Fibroblast of villous mesenchyme (primary cell): ENCODE results near the gene ABCA9. TPM values are rescaled to one million over a fixed set of nuclear protein-coding genes. Genes with fewer than 3 reads are reported as not detected.

Experiments used
- DNase-seq: peaks from one replicate; pipeline ENCODE4 v3.0.0-alpha.2; 2010; ENCODE audit warnings: low read depth
- H3K4me3 ChIP-seq: 2 replicates; pipeline ENCODE4 v1.5.1; 2011; ENCODE audit warnings: low read depth, mild to moderate bottlenecking, low read length
- total RNA-seq: library from RNA; depleted of rRNA; stranded (reverse); fragments of >200 nt; gene quantifications from 2 replicates; pipeline ENCODE4 v1.2.3, GENCODE V29; 2012
- TF ChIP-seq, protein P1 (sequence below): IDR thresholded peaks from 2 replicates; pipeline ENCODE4 v1.5.1; 2012; ENCODE audit warnings: low read depth, mild to moderate bottlenecking, low read length; ENCODE audit not compliant: insufficient read depth

ABCA9 gene
- total RNA-seq, 1 donor: 2.2 TPM

DNA sequence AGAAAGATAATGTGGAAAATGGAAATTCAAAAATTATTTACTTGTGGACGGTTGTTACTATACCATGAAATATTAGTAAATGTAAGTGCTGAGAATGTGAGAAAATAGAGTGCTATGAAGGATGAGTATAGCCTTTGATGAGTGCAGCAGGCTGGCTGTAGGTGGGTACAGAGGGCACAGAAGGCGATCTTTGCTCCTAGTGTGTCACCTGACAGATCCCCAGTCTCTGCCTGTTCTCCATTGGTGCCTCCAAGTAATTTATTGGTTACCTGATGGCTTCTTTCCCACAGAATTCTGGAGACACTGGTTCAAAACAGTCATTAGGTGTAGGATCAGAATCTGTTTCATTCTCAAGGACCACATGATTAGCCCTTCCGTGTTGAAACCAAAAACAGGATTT is 28.9 kb downstream of the ABCA9 start:
- DNase-seq: no peak
- TF ChIP-seq, protein P1, sequence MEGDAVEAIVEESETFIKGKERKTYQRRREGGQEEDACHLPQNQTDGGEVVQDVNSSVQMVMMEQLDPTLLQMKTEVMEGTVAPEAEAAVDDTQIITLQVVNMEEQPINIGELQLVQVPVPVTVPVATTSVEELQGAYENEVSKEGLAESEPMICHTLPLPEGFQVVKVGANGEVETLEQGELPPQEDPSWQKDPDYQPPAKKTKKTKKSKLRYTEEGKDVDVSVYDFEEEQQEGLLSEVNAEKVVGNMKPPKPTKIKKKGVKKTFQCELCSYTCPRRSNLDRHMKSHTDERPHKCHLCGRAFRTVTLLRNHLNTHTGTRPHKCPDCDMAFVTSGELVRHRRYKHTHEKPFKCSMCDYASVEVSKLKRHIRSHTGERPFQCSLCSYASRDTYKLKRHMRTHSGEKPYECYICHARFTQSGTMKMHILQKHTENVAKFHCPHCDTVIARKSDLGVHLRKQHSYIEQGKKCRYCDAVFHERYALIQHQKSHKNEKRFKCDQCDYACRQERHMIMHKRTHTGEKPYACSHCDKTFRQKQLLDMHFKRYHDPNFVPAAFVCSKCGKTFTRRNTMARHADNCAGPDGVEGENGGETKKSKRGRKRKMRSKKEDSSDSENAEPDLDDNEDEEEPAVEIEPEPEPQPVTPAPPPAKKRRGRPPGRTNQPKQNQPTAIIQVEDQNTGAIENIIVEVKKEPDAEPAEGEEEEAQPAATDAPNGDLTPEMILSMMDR: no peak
- H3K4me3 ChIP-seq: no peak overlapping the region

DNA sequence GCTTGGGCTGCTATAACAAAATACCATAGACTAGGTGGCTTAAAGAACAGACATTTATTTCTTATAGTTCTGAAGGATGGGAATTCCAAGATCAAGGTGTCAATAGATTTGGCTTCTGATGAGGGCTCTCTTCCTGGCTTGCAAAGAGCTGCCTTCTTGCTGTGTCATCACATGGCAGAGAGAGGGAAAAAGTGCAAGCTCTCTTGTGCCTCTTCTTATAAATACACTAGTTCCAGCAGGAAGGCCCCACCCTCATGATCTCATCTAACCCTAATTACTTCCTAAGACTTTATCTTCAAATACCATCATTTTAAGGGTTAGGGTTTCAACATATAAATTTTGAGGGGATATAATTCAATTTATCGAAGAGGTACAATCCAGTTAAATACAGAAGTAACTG is 30.6 kb downstream of the ABCA9 start:
- H3K4me3 ChIP-seq: no peak overlapping the region
- no peak for DNase-seq
- TF ChIP-seq, protein P1: no peak

DNA sequence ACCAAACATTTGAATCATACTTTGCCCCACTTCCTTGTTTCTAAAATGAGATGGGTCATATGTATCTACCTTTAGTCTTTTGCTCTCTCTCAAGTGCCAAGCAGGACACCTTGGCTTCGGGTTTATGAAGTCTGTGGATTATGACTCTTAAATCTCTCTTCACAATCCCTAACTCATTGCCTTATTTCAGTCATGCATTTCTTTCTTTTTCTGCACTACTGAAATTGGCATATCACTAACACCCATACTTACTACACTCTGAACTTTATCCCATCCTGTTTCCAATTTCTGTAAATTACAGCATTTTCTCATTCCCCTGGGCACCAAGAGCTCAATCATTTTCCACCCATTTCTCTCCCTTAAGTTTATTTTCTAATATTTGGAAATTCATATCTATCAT is 42.0 kb downstream of the ABCA9 start:
- no peak for DNase-seq
- H3K4me3 ChIP-seq: no peak overlapping the region
- TF ChIP-seq, protein P1: no peak

DNA sequence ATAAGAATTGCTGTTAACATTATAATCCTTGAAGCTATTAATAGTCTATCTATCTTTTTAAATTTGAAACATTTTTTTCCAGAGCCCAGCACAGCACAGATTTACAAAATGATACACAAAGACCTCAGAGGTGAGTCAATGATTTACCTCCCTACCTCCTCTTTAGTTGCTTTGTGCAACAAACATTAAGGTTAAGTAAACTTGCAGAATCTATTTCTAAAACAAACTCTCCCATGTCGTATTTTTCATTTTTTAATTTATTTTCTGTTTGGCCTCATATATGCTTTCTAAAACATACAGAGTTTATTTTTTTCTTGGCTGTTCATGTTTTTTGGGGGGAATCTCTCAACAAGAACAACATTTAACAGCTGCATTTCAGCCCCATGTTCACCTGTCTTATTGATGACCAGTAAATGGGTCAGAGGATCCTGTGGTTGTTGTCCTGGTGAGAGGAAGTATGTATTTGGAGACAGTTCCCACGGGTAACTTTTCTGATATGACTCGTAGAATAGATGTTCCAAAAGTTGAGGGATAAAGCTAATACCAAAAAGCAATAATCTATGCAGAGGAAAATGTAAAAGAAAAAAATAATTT is 42.6 kb downstream of the ABCA9 start:
- TF ChIP-seq, protein P1: no peak
- H3K4me3 ChIP-seq: no peak overlapping the region
- peak; percentile 21 for DNase-seq

DNA sequence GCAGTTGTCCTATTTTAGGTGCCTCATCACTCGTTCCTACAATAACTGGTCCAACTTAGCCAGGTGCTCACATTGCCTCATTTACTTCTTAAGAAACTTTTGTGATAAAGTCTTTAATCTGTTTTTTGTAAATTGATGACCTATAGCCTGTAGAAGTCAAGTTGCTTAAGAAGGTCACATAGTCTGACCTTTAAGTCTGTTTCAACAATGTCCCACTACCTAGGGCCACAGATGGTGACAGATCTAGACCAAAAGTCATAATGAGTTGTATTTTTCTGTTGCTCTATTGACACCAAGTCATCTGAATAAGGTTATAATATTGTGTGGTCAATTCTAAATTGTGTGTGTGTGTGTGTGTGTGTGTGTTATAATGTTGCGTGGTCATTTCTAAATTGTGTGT is 45.1 kb downstream of the ABCA9 start:
- DNase-seq: no peak
- no peak overlapping the region for H3K4me3 ChIP-seq
- TF ChIP-seq, protein P1: no peak

DNA sequence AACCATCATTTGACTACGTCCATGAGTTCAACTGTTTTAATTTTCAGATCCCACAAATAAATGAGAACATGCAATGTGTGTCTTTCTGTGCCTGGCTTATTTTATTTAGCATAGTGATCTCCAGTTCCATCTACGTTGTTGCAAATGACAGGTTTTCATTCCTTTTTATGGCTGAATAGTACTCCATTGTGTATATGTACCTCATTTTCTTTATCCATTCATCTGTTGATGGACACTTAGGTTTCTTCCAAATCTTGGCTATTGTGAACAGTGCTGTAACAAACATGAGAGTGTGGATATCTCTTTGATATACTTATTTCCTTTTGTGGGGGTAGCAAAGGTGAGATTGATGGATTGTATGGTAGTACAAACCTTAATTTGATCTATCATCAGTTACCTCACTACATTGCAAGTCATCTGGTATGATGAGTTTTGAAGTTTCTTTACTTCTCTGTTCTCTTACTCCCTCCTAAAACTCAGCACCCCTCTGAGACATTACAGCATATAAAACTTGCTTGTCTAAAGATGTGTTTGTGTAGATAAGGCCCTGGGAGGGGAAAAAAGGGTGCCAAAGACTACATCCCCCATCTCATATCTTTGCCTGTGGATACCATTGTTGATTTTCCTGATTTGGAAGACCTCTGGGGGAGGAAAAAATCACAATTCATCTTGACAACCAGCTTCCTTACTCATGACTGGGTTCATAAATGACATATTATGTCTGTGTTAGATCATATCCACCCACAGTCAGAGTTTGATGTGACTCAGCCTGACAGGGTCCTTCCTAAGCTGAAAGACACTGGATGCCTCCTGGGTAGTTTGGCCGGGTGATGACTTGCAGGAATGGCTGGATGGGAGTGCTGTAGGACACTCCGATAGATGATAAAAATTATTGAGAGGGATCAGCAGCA is 47.6 kb downstream of the ABCA9 start:
- no peak overlapping the region for H3K4me3 ChIP-seq
- TF ChIP-seq, protein P1: no peak
- peak; percentile 54 for DNase-seq
